HL-60 (cell line): ENCODE data around the gene FGGY.
"Not testable (repeated sequence)": the region's sequence is repeated elsewhere in the genome, so short reads cannot be mapped to it uniquely, and the experiment has no call there.

ENCODE experiments used
- DNase-seq, 2 experiments: peaks; one replicate each; pipeline ENCODE4 v3.0.0-alpha.2; 2010 to 2020; ENCODE audit warnings: low read depth in 1 of 2, low spot score in 1 of 2
- H3K27ac ChIP-seq: fragments of 250-450 bp; sonication (Bioruptor Pico); replicated peaks from 2 replicates; pipeline ENCODE4 v1.5.1; 2020; ENCODE audit warnings: mild to moderate bottlenecking, moderate library complexity
- H3K27me3 ChIP-seq: fragments of 250-450 bp; sonication (Bioruptor Pico); 2 replicates; pipeline ENCODE4 v1.5.1; 2021; ENCODE audit warnings: mild to moderate bottlenecking, moderate library complexity; ENCODE audit not compliant: insufficient read depth, poor library complexity, severe bottlenecking
- H3K4me3 ChIP-seq: replicated peaks from 2 replicates; pipeline ENCODE4 v1.5.1; 2011; ENCODE audit warnings: mild to moderate bottlenecking, control low read depth, low read length; ENCODE audit not compliant: insufficient read depth
- CTCF ChIP-seq: IDR thresholded peaks from one replicate; pipeline ENCODE4 v1.5.1; 2011; ENCODE audit warnings: low read length, control low read depth, inconsistent platforms; ENCODE audit not compliant: insufficient read depth
- GABPA ChIP-seq: IDR thresholded peaks from 2 replicates; pipeline ENCODE4 v1.6.1; 2012; ENCODE audit warnings: low read depth
- POLR2AphosphoS5 ChIP-seq: IDR thresholded peaks from 2 replicates; pipeline ENCODE4 v1.6.1; 2012; ENCODE audit warnings: low read depth
- REST ChIP-seq: IDR thresholded peaks from 2 replicates; pipeline ENCODE4 v1.6.1; 2012; ENCODE audit warnings: low read depth; ENCODE audit not compliant: insufficient replicate concordance
- SPI1 ChIP-seq: IDR thresholded peaks from 2 replicates; pipeline ENCODE4 v1.6.1; 2012; ENCODE audit warnings: low read depth, mild to moderate bottlenecking, borderline replicate concordance
- long read RNA-seq: library from polyadenylated mRNA; unstranded; transcript quantifications from one replicate; pipeline ENCODE4 v2.0.0, GENCODE V29; 2020

FGGY gene
- long read RNA-seq, partial matches to known transcripts = 1 of 29 reads
- long read RNA-seq, other reads (novel, unspliced or antisense) = 23 of 29 reads

GRCh38 chr1:59296358-59297256 is at the start of gene FGGY:
FGGY (plus strand) TSS chr1:59297094; CDS start chr1:59321550, 24,456 bp downstream.
- DNase-seq = peak; percentile 96 to 99
- Histone ChIP-seq H3K27ac (peak within 1 kb of the TSS; percentile 92), H3K4me3 (peak within 1 kb of the TSS; percentile 48), H3K27me3 (no peaks in the 10 kb centered on the region)
- TF ChIP-seq POLR2AphosphoS5 (peak; percentile 97), SPI1 (peak; percentile 48; the same call in 1 of the 2 replicates), CTCF (no peak), GABPA (no peak), REST (peak; percentile 52)

GRCh38 chr1:59248758-59249157 is 48.1 kb upstream of the FGGY start:
- no peaks in the 10 kb centered on the region for H3K27me3 ChIP-seq
- no peak for DNase-seq
- no peak for TF ChIP-seq CTCF
- H3K4me3 ChIP-seq = no peak overlapping the region
- H3K27ac ChIP-seq = no peak overlapping the region

GRCh38 chr1:59249396-59250137 is 47.3 kb upstream of the FGGY start:
- no peak for DNase-seq
- Histone ChIP-seq H3K27ac (no peak overlapping the region), H3K4me3 (no peak overlapping the region), H3K27me3 (no peaks in the 10 kb centered on the region)
- TF ChIP-seq GABPA (no peak), POLR2AphosphoS5 (no peak), CTCF (no peak), SPI1 (no peak), REST (no peak)

GRCh38 chr1:59251061-59251460 is 45.8 kb upstream of the FGGY start:
- not testable (repeated sequence) for H3K27me3 ChIP-seq, H3K4me3 ChIP-seq, DNase-seq, H3K27ac ChIP-seq

- H3K27ac ChIP-seq, H3K27me3 ChIP-seq, DNase-seq, H3K4me3 ChIP-seq: not testable (repeated sequence)
Measured at GRCh38 chr1:59256429-59256828, 40.5 kb upstream of the FGGY start.
